Smooth muscle cell (in vitro differentiated cells): Measurements from ENCODE around the gene PMM2. TPM values are rescaled to one million over a fixed set of nuclear protein-coding genes. Genes with fewer than 3 reads are reported as not detected.

Source experiments
- DNase-seq: peaks from one replicate; lab custom pipeline; 2025; ENCODE audit not compliant: unreplicated experiment; lab: John Stamatoyannopoulos, UW
- H2AFZ ChIP-seq: fragments of 200-600 bp; sonication (generic); 2 replicates; pipeline ENCODE4 v1.6.0; 2016; ENCODE audit warnings: antibody characterized with exemption, low read depth, mild to moderate bottlenecking
- H3F3A ChIP-seq: fragments of 200-600 bp; sonication (generic); 2 replicates; pipeline ENCODE4 v1.6.0; 2017; ENCODE audit warnings: antibody characterized with exemption, low read depth
- H3K27ac ChIP-seq: fragments of 200-600 bp; sonication (generic); 2 replicates; pipeline ENCODE4 v1.5.1; 2016; ENCODE audit warnings: low read depth, mild to moderate bottlenecking
- H3K27me3 ChIP-seq: fragments of 200-600 bp; sonication (generic); 2 replicates; pipeline ENCODE4 v1.6.1; 2016; ENCODE audit warnings: low read depth, mild to moderate bottlenecking
- H3K36me3 ChIP-seq: fragments of 200-600 bp; sonication (generic); 2 replicates; pipeline ENCODE4 v1.5.1; 2016; ENCODE audit warnings: low read depth
- H3K4me1 ChIP-seq: fragments of 200-600 bp; sonication (generic); 2 replicates; pipeline ENCODE4 v1.5.1; 2016; ENCODE audit warnings: low read depth
- H3K4me2 ChIP-seq: fragments of 200-600 bp; sonication (generic); 2 replicates; pipeline ENCODE4 v1.6.0; 2016; ENCODE audit warnings: mild to moderate bottlenecking
- H3K4me3 ChIP-seq: fragments of 200-600 bp; sonication (generic); 2 replicates; pipeline ENCODE4 v1.5.1; 2016; ENCODE audit warnings: mild to moderate bottlenecking
- H3K79me2 ChIP-seq: fragments of 200-600 bp; sonication (generic); 2 replicates; pipeline ENCODE4 v1.6.0; 2016; ENCODE audit warnings: low read depth, mild to moderate bottlenecking
- H3K9ac ChIP-seq: fragments of 200-600 bp; sonication (generic); 2 replicates; pipeline ENCODE4 v1.6.0; 2016; ENCODE audit warnings: low read depth
- H3K9me3 ChIP-seq: fragments of 200-600 bp; sonication (generic); replicated peaks from 2 replicates; pipeline ENCODE4 v1.5.1; 2016; ENCODE audit warnings: low read depth
- H4K20me1 ChIP-seq: fragments of 200-600 bp; sonication (generic); 2 replicates; pipeline ENCODE4 v1.6.0; 2016; ENCODE audit warnings: low read depth
- WGBS: methylation state at CpG from one replicate; pipeline ENCODE4 v1.1.7; 2016; ENCODE audit warnings: low lambda C conversion rate; 5-methylcytosine and 5-hydroxymethylcytosine counted together
- polyA plus RNA-seq: library from polyadenylated mRNA; unstranded; fragments of >200 nt; fragmentation: Nextera tagmentation; extraction: Ambion mirVana; gene quantifications from 2 replicates; pipeline ENCODE4 v1.2.1, GENCODE V29; 2016
- total RNA-seq: library from RNA; depleted of rRNA; stranded (reverse); fragments of >200 nt; gene quantifications from 2 replicates; pipeline ENCODE4 v1.2.3, GENCODE V29; 2014
- TF ChIP-seq, protein P1 (sequence below): fragments of 200-600 bp; sonication (generic); IDR thresholded peaks from 2 replicates; pipeline ENCODE4 v1.5.1; 2017; ENCODE audit warnings: borderline replicate concordance, mild to moderate bottlenecking, antibody characterized with exemption; ENCODE audit not compliant: insufficient read depth, poor library complexity, severe bottlenecking

PMM2 gene
- total and polyA plus RNA-seq, 2 experiments from 2014 or later = 31.4 to 33.5 TPM

DNA sequence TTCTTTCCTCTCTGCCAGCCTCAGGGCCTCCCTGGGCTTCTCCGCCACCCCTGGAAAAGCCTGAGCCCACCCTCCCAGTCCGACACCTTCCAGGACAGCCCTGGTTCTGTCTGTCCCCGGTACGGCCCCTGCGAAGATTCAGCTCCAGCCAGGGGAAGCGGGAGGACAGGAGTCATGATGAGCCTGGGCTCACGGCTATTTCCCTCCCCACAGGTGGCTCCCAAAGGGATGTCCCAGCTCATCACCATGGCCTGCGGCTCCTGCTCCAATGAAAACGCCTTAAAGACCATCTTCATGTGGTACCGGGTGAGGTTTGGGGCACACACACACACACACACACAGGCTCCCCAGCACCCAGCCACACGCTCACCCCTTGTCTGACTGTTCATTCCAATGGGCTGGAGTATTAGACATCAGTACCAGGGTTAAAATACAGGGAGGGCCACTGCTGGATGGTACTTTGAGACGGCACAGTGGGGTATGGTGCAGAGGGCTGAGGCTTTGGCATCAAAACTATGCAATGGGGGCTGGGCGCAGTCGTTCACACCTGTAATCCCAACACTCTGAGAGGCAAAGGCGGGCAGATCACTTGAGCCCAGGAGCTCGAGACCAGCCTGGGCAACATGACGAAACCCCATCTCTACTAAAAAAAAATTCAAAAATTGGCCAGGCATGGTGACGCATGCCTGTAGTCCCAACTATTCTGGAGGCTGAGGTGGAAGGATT is 33.0 kb upstream of the PMM2 start:
- H3K27ac ChIP-seq = no peak overlapping the region
- no peak overlapping the region for H2AFZ ChIP-seq
- H4K20me1 ChIP-seq = no peaks in the 10 kb centered on the region
- no peaks in the 10 kb centered on the region for H3K36me3 ChIP-seq
- 92% methylated on average over 18 of the region's 18 CpGs for WGBS
- no peak overlapping the region for H3K4me3 ChIP-seq
- no peaks in the 10 kb centered on the region for H3K9me3 ChIP-seq
- no peaks in the 10 kb centered on the region for H3F3A ChIP-seq
- no peaks in the 10 kb centered on the region for H3K4me1 ChIP-seq
- TF ChIP-seq, protein P1, sequence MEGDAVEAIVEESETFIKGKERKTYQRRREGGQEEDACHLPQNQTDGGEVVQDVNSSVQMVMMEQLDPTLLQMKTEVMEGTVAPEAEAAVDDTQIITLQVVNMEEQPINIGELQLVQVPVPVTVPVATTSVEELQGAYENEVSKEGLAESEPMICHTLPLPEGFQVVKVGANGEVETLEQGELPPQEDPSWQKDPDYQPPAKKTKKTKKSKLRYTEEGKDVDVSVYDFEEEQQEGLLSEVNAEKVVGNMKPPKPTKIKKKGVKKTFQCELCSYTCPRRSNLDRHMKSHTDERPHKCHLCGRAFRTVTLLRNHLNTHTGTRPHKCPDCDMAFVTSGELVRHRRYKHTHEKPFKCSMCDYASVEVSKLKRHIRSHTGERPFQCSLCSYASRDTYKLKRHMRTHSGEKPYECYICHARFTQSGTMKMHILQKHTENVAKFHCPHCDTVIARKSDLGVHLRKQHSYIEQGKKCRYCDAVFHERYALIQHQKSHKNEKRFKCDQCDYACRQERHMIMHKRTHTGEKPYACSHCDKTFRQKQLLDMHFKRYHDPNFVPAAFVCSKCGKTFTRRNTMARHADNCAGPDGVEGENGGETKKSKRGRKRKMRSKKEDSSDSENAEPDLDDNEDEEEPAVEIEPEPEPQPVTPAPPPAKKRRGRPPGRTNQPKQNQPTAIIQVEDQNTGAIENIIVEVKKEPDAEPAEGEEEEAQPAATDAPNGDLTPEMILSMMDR = no peak
- DNase-seq = no peak
- no peaks in the 10 kb centered on the region for H3K79me2 ChIP-seq
- no peaks in the 10 kb centered on the region for H3K27me3 ChIP-seq
- no peak overlapping the region for H3K4me2 ChIP-seq
- no peak overlapping the region for H3K9ac ChIP-seq

DNA sequence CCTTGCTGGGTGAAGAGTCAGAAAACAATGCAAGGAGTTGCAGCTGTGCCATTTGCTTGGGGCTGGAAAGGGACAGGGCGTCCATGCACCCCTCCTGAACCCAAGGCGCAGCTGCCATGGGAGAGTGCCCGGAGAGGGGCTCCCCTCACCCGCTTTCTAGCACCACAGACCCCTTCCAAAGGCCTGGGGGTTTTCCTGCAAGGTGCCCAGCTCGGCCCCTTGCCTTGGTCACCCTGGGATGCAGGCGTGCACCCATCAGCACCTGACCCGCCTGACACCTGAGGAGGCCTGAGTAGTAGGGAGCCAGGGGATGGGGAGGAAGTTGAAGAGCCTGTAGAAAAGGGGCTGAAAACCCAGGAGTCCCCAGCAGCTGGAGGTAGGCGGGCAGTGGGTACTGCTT is 30.5 kb upstream of the PMM2 start:
- DNase-seq = no peak
- Histone ChIP-seq H3K27ac (no peak overlapping the region), H3K4me2 (no peak overlapping the region), H2AFZ (no peak overlapping the region), H4K20me1 (no peaks in the 10 kb centered on the region), H3K36me3 (no peaks in the 10 kb centered on the region), H3K4me3 (no peak overlapping the region), H3K9ac (no peak overlapping the region), H3K27me3 (no peaks in the 10 kb centered on the region), H3K4me1 (no peaks in the 10 kb centered on the region), H3K9me3 (no peaks in the 10 kb centered on the region), H3K79me2 (no peaks in the 10 kb centered on the region), H3F3A (no peaks in the 10 kb centered on the region)
- WGBS = 98% methylated on average over 8 of the region's 8 CpGs
- TF ChIP-seq, protein P1 = no peak

DNA sequence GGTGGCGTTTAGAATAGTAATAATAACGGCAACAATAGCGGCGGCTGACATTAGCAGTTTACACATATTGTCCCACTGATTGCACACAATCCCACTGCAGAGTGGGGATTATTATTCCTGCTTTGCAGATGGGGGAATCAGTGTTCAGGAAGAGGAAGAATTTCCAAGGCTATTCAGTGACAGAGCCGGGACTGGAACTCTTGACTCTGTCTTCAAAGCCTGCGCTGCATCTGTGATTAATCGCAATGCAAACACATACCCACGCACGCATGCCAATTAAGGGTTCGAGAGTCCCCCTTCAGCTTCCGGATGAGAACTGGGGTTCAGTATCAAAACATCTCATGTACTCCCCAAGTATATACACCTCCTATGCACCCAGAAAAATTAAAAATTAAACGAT is 29.4 kb upstream of the PMM2 start:
- H3K4me3 ChIP-seq = no peak overlapping the region
- no peak overlapping the region for H3K9ac ChIP-seq
- no peak for DNase-seq
- H3K79me2 ChIP-seq = no peaks in the 10 kb centered on the region
- TF ChIP-seq, protein P1 = no peak
- H4K20me1 ChIP-seq = no peaks in the 10 kb centered on the region
- no peaks in the 10 kb centered on the region for H3K36me3 ChIP-seq
- no peaks in the 10 kb centered on the region for H3K9me3 ChIP-seq
- H3F3A ChIP-seq = no peaks in the 10 kb centered on the region
- H3K27me3 ChIP-seq = no peaks in the 10 kb centered on the region
- no peak overlapping the region for H2AFZ ChIP-seq
- H3K27ac ChIP-seq = no peak overlapping the region
- H3K4me2 ChIP-seq = no peak overlapping the region
- 95% methylated on average over 12 of the region's 12 CpGs for WGBS
- no peaks in the 10 kb centered on the region for H3K4me1 ChIP-seq

DNA sequence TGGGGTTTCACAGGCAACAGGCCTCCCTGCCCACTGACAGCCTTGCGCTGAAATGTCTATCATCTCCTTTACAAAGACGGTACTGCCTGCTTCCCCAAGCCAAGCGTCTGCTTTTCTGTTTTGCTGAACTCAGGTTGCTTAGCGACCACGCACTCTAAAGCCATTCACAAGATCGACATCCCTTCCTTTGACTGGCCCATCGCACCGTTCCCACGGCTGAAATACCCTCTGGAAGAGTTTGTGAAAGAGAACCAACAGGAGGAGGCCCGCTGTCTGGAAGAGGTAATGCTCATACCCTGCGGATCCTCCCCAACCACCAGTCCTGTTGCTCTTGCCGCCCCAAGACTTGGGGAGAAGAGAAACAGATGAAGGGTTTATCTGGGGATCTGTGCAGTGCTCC is 28.9 kb upstream of the PMM2 start:
- Histone ChIP-seq H3K36me3 (no peaks in the 10 kb centered on the region), H3K9ac (no peak overlapping the region), H3K4me3 (no peak overlapping the region), H3K4me2 (no peak overlapping the region), H3K4me1 (no peaks in the 10 kb centered on the region), H3K9me3 (no peaks in the 10 kb centered on the region), H2AFZ (no peak overlapping the region), H3K79me2 (no peaks in the 10 kb centered on the region), H4K20me1 (no peaks in the 10 kb centered on the region), H3K27me3 (no peaks in the 10 kb centered on the region), H3K27ac (no peak overlapping the region), H3F3A (no peaks in the 10 kb centered on the region)
- TF ChIP-seq, protein P1 = no peak
- WGBS = 88% methylated on average over 12 of the region's 12 CpGs
- DNase-seq = no peak
